ENCODE results near the gene MORN1. TPM values are rescaled to one million over a fixed set of nuclear protein-coding genes. Genes with fewer than 3 reads are reported as not detected.

Gene MORN1
- polyA plus RNA-seq, 1 donor (not counting 4 experiments of a cell fraction or from before 2014, with no cell fraction given) = 2.1 TPM

GRCh38 chr1:2358072-2358471 is 33.3 kb downstream of the MORN1 start:
- FAIRE-seq = no peak
- Histone ChIP-seq H3K79me2 (ENCODE audit: control insufficient read depth, insufficient read depth, low read length) (no peaks in the 10 kb centered on the region), H3K9me3 (ENCODE audit: control insufficient read depth, low read depth, low read length) (no peaks in the 10 kb centered on the region), H3K4me2 (ENCODE audit: control insufficient read depth, extremely low read depth, insufficient read depth, low read depth, low read length) (no peak overlapping the region), H3K9ac (ENCODE audit: control insufficient read depth, extremely low read depth, insufficient read depth, low read length) (no peak overlapping the region), H3K4me3 (ENCODE audit: control insufficient read depth in 2 of 3, extremely low read depth in 1 of 3, insufficient read depth in 2 of 3, low read depth in 1 of 3, low read length in 3 of 3) (no peak overlapping the region), H3K27ac (ENCODE audit: control insufficient read depth, insufficient read depth, low read length) (no peak overlapping the region), H4K20me1 (ENCODE audit: control insufficient read depth, extremely low read depth, insufficient read depth, low read length) (no peaks in the 10 kb centered on the region), H3K9me1 (ENCODE audit: control insufficient read depth, extremely low read depth, insufficient read depth, low read length) (no peaks in the 10 kb centered on the region), H3K4me1 (ENCODE audit: control insufficient read depth, extremely low read depth, insufficient read depth, low read length) (no peaks in the 10 kb centered on the region), H3K27me3 (ENCODE audit: control insufficient read depth, extremely low read depth, insufficient read depth, low read length) (peaks cover 15% of the 10 kb centered on the region), H2AFZ (ENCODE audit: control insufficient read depth, low read length) (no peak overlapping the region), H3K36me3 (ENCODE audit: control insufficient read depth in 2 of 2, extremely low read depth in 1 of 2, insufficient read depth in 2 of 2, low read length in 2 of 2) (no peaks in the 10 kb centered on the region)
- TF ChIP-seq, protein P1, sequence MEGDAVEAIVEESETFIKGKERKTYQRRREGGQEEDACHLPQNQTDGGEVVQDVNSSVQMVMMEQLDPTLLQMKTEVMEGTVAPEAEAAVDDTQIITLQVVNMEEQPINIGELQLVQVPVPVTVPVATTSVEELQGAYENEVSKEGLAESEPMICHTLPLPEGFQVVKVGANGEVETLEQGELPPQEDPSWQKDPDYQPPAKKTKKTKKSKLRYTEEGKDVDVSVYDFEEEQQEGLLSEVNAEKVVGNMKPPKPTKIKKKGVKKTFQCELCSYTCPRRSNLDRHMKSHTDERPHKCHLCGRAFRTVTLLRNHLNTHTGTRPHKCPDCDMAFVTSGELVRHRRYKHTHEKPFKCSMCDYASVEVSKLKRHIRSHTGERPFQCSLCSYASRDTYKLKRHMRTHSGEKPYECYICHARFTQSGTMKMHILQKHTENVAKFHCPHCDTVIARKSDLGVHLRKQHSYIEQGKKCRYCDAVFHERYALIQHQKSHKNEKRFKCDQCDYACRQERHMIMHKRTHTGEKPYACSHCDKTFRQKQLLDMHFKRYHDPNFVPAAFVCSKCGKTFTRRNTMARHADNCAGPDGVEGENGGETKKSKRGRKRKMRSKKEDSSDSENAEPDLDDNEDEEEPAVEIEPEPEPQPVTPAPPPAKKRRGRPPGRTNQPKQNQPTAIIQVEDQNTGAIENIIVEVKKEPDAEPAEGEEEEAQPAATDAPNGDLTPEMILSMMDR (optimal IDR thresholded peaks at IDR 0.05 in 1 of 3, IDR thresholded peaks at IDR 0.05 in 1 of 3, conservative IDR thresholded peaks at IDR 0.05 in 1 of 3; ENCODE audit: extremely low read depth in 1 of 3, insufficient read depth in 2 of 3, low read length in 3 of 3) = no peak
- TF ChIP-seq EZH2 (IDR thresholded peaks at IDR 0.05; ENCODE audit: low read length) = no peak
- DNase-seq (ENCODE audit: low read depth, low spot score) = no peak
- dilution Hi-C loops (cut with MboI; ENCODE audit: extremely low pct_ligation_motif_present, low sequenced_read_pairs) = no loop called here

- Histone ChIP-seq H3K4me2 (ENCODE audit: control insufficient read depth, extremely low read depth, insufficient read depth, low read depth, low read length) (no peak overlapping the region), H3K79me2 (ENCODE audit: control insufficient read depth, insufficient read depth, low read length) (no peaks in the 10 kb centered on the region), H3K4me3 (ENCODE audit: control insufficient read depth in 2 of 3, extremely low read depth in 1 of 3, insufficient read depth in 2 of 3, low read depth in 1 of 3, low read length in 3 of 3) (no peak overlapping the region), H4K20me1 (ENCODE audit: control insufficient read depth, extremely low read depth, insufficient read depth, low read length) (no peaks in the 10 kb centered on the region), H2AFZ (ENCODE audit: control insufficient read depth, low read length) (no peak overlapping the region), H3K36me3 (ENCODE audit: control insufficient read depth in 2 of 2, extremely low read depth in 1 of 2, insufficient read depth in 2 of 2, low read length in 2 of 2) (no peaks in the 10 kb centered on the region), H3K27me3 (ENCODE audit: control insufficient read depth, extremely low read depth, insufficient read depth, low read length) (peaks cover 22% of the 10 kb centered on the region), H3K9me3 (ENCODE audit: control insufficient read depth, low read depth, low read length) (no peaks in the 10 kb centered on the region), H3K4me1 (ENCODE audit: control insufficient read depth, extremely low read depth, insufficient read depth, low read length) (no peaks in the 10 kb centered on the region), H3K27ac (ENCODE audit: control insufficient read depth, insufficient read depth, low read length) (no peak overlapping the region), H3K9ac (ENCODE audit: control insufficient read depth, extremely low read depth, insufficient read depth, low read length) (no peak overlapping the region), H3K9me1 (ENCODE audit: control insufficient read depth, extremely low read depth, insufficient read depth, low read length) (no peaks in the 10 kb centered on the region)
- no peak for FAIRE-seq
- no peak for DNase-seq (ENCODE audit: low read depth, low spot score)
- TF ChIP-seq, protein P1 (optimal IDR thresholded peaks at IDR 0.05 in 1 of 3, IDR thresholded peaks at IDR 0.05 in 1 of 3, conservative IDR thresholded peaks at IDR 0.05 in 1 of 3; ENCODE audit: extremely low read depth in 1 of 3, insufficient read depth in 2 of 3, low read length in 3 of 3) = no peak
- dilution Hi-C loops (cut with MboI; ENCODE audit: extremely low pct_ligation_motif_present, low sequenced_read_pairs) = no loop called here
These were observed 34.2 kb downstream of the MORN1 start for GRCh38 chr1:2356911-2357845.
